22Rv1 (cell line): ENCODE measurements around the gene CREBL2.
"Not testable (repeated sequence)": the region's sequence is repeated elsewhere in the genome, so short reads cannot be mapped to it uniquely, and the experiment has no call there.

Source experiments
- H3K27ac ChIP-seq: fragments of 450-650 bp; 2 replicates; pipeline ENCODE4 v1.5.1; 2017
- CTCF ChIP-seq: fragments of 450-650 bp; IDR thresholded peaks from 2 replicates; pipeline ENCODE4 v1.5.1; 2017; ENCODE audit warnings: mild to moderate bottlenecking
- ZFX ChIP-seq: fragments of 450-650 bp; IDR thresholded peaks from 2 replicates; pipeline ENCODE4 v1.6.1; 2017; ENCODE audit warnings: antibody characterized with exemption, borderline replicate concordance

Gene CREBL2

DNA sequence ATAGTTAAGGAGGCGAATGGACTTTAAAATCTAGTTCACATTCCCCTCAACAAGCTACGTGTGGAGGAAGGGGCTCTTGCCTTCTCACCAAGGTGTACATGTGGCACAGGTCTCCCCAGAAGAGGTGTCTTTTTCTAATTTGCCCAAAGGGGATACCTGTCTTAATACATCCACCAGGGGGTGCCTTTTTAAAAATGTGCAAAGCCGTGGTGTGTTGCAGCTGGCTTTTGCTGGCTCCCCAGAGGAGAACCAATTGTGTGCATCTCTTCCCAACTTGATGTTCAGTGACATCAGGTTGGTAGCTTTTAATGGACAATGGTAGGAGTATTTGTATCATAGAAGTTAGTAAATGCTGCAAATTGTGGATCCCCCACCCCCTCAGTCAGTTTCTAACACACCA is 33.8 kb downstream of the CREBL2 start:
- no peak overlapping the region for H3K27ac ChIP-seq
- TF ChIP-seq ZFX (no peak), CTCF (peak; percentile 23; the same call in 1 of the 2 replicates)

DNA sequence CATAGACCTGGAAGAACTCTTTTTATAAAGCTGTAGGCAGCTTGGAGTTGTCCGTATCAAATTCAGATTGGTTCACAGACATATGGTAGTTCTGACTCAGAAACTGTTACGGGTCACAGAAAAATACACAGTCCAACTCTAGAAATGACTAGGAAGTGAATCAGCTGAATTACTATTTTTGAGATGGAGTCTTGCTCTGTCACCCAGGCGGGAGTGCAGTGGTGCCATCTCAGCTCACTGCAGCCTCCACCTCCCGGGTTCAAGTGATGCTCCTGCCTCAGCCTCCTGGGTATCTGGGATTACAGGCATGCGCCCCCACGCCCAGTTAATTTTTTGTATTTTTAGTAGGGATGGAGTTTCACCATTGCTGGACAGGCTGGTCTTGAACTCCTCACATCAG is 34.3 kb downstream of the CREBL2 start:
- H3K27ac ChIP-seq, result not testable (repeated sequence)

DNA sequence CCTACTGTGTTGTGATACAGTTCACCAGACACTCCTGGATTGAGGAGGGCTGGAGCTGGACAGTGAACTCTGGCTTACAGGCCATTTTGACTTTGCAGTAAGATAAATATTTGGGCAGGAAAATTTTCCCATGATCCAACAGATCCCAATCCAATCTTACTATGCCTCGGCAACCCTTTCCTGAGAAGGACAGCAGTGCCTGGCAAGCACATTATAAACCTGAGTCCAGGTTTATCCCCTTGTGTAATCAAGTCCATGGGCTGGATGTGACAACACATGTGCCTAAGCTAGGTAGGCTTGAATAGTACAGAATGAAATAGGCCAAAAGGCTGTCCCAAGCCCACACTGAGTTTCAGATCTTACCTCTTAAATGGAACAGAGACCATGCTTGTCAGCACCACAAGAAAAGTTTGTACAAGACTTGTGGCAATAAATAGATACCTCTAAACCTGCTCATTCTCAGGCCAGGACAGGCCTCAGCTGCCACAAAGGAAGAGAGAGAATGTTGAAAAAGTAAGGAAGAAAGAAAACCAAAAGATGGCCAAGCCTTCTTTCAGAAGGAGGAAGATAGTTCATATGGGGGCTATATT is 34.9 kb downstream of the CREBL2 start:
- no peak for TF ChIP-seq CTCF
- TF ChIP-seq ZFX, result no peak
- H3K27ac ChIP-seq, result no peak overlapping the region

DNA sequence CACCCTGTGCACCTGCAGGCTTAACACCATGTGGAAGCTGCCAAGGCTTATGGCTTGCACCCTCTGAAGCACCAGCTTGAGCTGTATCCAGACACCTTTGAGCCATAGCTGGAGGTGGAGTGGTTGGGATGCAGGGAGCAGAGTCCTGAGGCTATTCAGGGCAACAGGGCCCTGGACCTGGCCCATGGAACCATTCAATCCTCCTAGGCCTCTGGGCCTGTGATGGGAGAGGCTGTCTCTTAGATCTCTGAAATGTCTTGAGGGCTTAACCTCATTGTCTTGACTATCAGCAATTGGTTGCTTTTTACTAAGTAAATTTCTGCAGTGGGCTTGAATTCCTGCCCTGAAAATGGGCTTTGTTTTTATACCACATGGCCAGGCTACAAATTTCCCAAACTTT is 36.6 kb downstream of the CREBL2 start:
- H3K27ac ChIP-seq, result no peak overlapping the region
- TF ChIP-seq ZFX, result no peak
- no peak for TF ChIP-seq CTCF

- TF ChIP-seq CTCF, result no peak
- H3K27ac ChIP-seq, result no peak overlapping the region
These were observed 37.4 kb downstream of the CREBL2 start for GRCh38 chr12:12648951-12649650.

- no peak overlapping the region for H3K27ac ChIP-seq
- no peak for TF ChIP-seq ZFX
- no peak for TF ChIP-seq CTCF
These were observed 40.1 kb downstream of the CREBL2 start for GRCh38 chr12:12651752-12652151.

DNA sequence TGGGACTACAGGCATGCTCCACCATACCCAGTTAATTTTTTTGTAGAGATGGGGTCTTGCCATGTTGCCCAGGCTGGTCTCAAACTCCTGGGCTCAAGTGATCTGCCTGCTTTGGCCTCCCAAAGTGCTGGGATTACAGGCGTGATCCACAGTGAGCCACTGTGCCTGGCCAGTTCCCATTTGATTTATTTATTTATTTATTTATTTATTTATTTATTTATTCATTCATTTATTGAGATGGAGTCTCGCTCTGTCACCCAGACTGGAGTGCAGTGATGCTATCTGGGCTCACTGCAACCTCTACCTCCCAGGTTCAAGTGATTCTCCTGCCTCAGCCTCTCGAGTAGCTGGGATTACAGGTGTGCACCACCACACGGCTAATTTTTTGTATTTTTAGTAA is 41.0 kb downstream of the CREBL2 start:
- H3K27ac ChIP-seq, result not testable (repeated sequence)

- TF ChIP-seq CTCF, result no peak
- no peak for TF ChIP-seq ZFX
- H3K27ac ChIP-seq, result no peak overlapping the region
These were observed 42.2 kb downstream of the CREBL2 start for GRCh38 chr12:12653922-12654321.
